ENCODE data around the gene PCGF5.

- TF ChIP-seq EZH2 (IDR thresholded peaks at IDR 0.05; ENCODE audit: borderline replicate concordance, control insufficient read depth, low read depth, low read length), result no peak
- no peak for TF ChIP-seq CTCF (IDR thresholded peaks at IDR 0.05 in 2 of 3, conservative IDR thresholded peaks at IDR 0.05 in 1 of 3; ENCODE audit: control insufficient read depth in 2 of 3, extremely low read depth in 1 of 3, insufficient read depth in 1 of 3, low read depth in 3 of 3, low read length in 3 of 3)
- no peak for TF ChIP-seq SIN3A (IDR thresholded peaks at IDR 0.05; ENCODE audit: low read depth, low read length)
Measured at GRCh38 chr10:91257310-91257709, 36.8 kb downstream of the PCGF5 start.

All from GM12878 (cell line).